ACHN (cell line): Measurements from ENCODE around the gene ANKRD33B.
"Not testable (repeated sequence)": the region's sequence is repeated elsewhere in the genome, so short reads cannot be mapped to it uniquely, and the experiment has no call there.

Source experiments
- DNase-seq: peaks from one replicate; pipeline ENCODE4 v3.0.0-alpha.2; 2015
- in situ Hi-C: cut with HindIII; loops from 2 replicates; pipeline ENCODE4 v1.10.0; 2017; ENCODE audit warnings: low sequenced_read_pairs, low pct_ligation_motif_present, low pct_unique_long_range_greater_than_20kb

Gene ANKRD33B

GRCh38 chr5:10534561-10535530 lies 29.0 kb upstream of the ANKRD33B start:
- no peak for DNase-seq
- in situ Hi-C loops: no loop called here

- in situ Hi-C loops: no loop called here
- DNase-seq: no peak
These were observed 27.4 kb upstream of the ANKRD33B start for GRCh38 chr5:10536511-10536910.

GRCh38 chr5:10536931-10537579 lies 26.8 kb upstream of the ANKRD33B start:
- in situ Hi-C loops: no loop called here
- DNase-seq: no peak

- in situ Hi-C loops: no loop called here
- no peak for DNase-seq
These were observed 26.2 kb upstream of the ANKRD33B start for GRCh38 chr5:10537624-10538023.

GRCh38 chr5:10538103-10538788 lies 25.6 kb upstream of the ANKRD33B start:
- in situ Hi-C loops: no loop called here
- no peak for DNase-seq

GRCh38 chr5:10538789-10539686 lies 24.8 kb upstream of the ANKRD33B start:
- in situ Hi-C loops: no loop called here
- no peak for DNase-seq

- in situ Hi-C loops: no loop called here
- DNase-seq: no peak
These were observed 24.2 kb upstream of the ANKRD33B start for GRCh38 chr5:10539687-10539998.

- in situ Hi-C loops: no loop called here
These were observed 23.8 kb upstream of the ANKRD33B start for GRCh38 chr5:10540036-10540544.

GRCh38 chr5:10540951-10541646 lies 22.8 kb upstream of the ANKRD33B start:
- no peak for DNase-seq
- in situ Hi-C loops: no loop called here

More at GRCh38 chr5:10540036-10540544, 23.8 kb upstream of the ANKRD33B start:
- DNase-seq: no peak

GRCh38 chr5:10542055-10542550 lies 21.8 kb upstream of the ANKRD33B start:
- in situ Hi-C loops: no loop called here
- DNase-seq: no peak

GRCh38 chr5:10543585-10544040 lies 20.3 kb upstream of the ANKRD33B start:
- in situ Hi-C loops: no loop called here
- no peak for DNase-seq

GRCh38 chr5:10545084-10545483 lies 18.8 kb upstream of the ANKRD33B start:
- DNase-seq: no peak
- in situ Hi-C loops: no loop called here

- no peak for DNase-seq
- in situ Hi-C loops: no loop called here
These were observed 17.7 kb upstream of the ANKRD33B start for GRCh38 chr5:10546186-10546585.

- DNase-seq: no peak
- in situ Hi-C loops: no loop called here
These were observed 15.3 kb upstream of the ANKRD33B start for GRCh38 chr5:10548418-10549122.

GRCh38 chr5:10549123-10549514 lies 14.8 kb upstream of the ANKRD33B start:
- not testable (repeated sequence) for DNase-seq

GRCh38 chr5:10550222-10550995 lies 13.5 kb upstream of the ANKRD33B start:
- no peak for DNase-seq
- in situ Hi-C loops: no loop called here

More at GRCh38 chr5:10549123-10549514, 14.8 kb upstream of the ANKRD33B start:
- in situ Hi-C loops: not testable (repeated sequence)
